Endothelial cell (in vitro differentiated cells): ENCODE data around the gene IQGAP2. TPM values are rescaled to one million over a fixed set of nuclear protein-coding genes. Genes with fewer than 3 reads are reported as not detected.

Experiments
- DNase-seq: peaks from one replicate; pipeline ENCODE4 v3.0.0; 2021; ENCODE audit warnings: low spot score
- H3K27ac Mint-ChIP-seq: one replicate; pipeline ENCODE4 v1.8.0; 2021; ENCODE audit warnings: mixed read lengths, inconsistent platforms; ENCODE audit not compliant: unreplicated experiment
- H3K27me3 Mint-ChIP-seq: one replicate; pipeline ENCODE4 v1.8.0; 2021; ENCODE audit warnings: mild to moderate bottlenecking, moderate library complexity, mixed read lengths, inconsistent platforms; ENCODE audit not compliant: unreplicated experiment
- H3K36me3 Mint-ChIP-seq: one replicate; pipeline ENCODE4 v1.8.0; 2021; ENCODE audit warnings: mild to moderate bottlenecking, low read depth, mixed read lengths, inconsistent platforms; ENCODE audit not compliant: unreplicated experiment
- H3K4me1 Mint-ChIP-seq: one replicate; pipeline ENCODE4 v1.8.0; 2021; ENCODE audit warnings: mild to moderate bottlenecking, mixed read lengths, inconsistent platforms; ENCODE audit not compliant: unreplicated experiment
- H3K4me3 Mint-ChIP-seq: one replicate; pipeline ENCODE4 v1.8.0; 2021; ENCODE audit warnings: mild to moderate bottlenecking, mixed read lengths, inconsistent platforms; ENCODE audit not compliant: unreplicated experiment
- H3K9me3 Mint-ChIP-seq: one replicate; pipeline ENCODE4 v1.8.0; 2021; ENCODE audit warnings: mixed read lengths, inconsistent platforms; ENCODE audit not compliant: unreplicated experiment
- CTCF ChIP-seq: fragments of 200-600 bp; sonication (generic); IDR thresholded peaks from one replicate; pipeline ENCODE4 v1.5.0; 2021; ENCODE audit warnings: antibody characterized with exemption; ENCODE audit not compliant: unreplicated experiment
- total RNA-seq: library from RNA; stranded (reverse); fragmentation: NEBNext Ultra II Directional; extraction: Animal tissue kit (Norgen Biotek cat#: 25700); gene quantifications from one replicate; pipeline ENCODE4 v1.2.1, GENCODE V29; 2021; ENCODE audit not compliant: unreplicated experiment

The IQGAP2 gene
- total RNA-seq, 1 donor from 2014 or later = 43.4 TPM

- H3K27me3 Mint-ChIP-seq = no peaks in the 10 kb centered on the region
- DNase-seq = no peak
- TF ChIP-seq CTCF = no peak
- no peaks in the 10 kb centered on the region for H3K36me3 Mint-ChIP-seq
- no peak overlapping the region for H3K4me3 Mint-ChIP-seq
- no peak overlapping the region for H3K27ac Mint-ChIP-seq
- H3K4me1 Mint-ChIP-seq = peaks cover 9% of the 10 kb centered on the region
- no peaks in the 10 kb centered on the region for H3K9me3 Mint-ChIP-seq
These were observed 65.7 kb downstream of the IQGAP2 start for GRCh38 chr5:76468635-76469425.

- no peaks in the 10 kb centered on the region for H3K27me3 Mint-ChIP-seq
These were observed 66.7 kb downstream of the IQGAP2 start for GRCh38 chr5:76469656-76470290.

GRCh38 chr5:76470976-76471375, 67.9 kb downstream of the IQGAP2 start:
- no peak for TF ChIP-seq CTCF
- no peaks in the 10 kb centered on the region for H3K9me3 Mint-ChIP-seq
- H3K4me3 Mint-ChIP-seq = no peak overlapping the region
- H3K36me3 Mint-ChIP-seq = no peaks in the 10 kb centered on the region
- H3K4me1 Mint-ChIP-seq = peaks cover 16% of the 10 kb centered on the region
- H3K27me3 Mint-ChIP-seq = no peaks in the 10 kb centered on the region
- H3K27ac Mint-ChIP-seq = no peak overlapping the region
- no peak for DNase-seq

More at GRCh38 chr5:76469656-76470290, 66.7 kb downstream of the IQGAP2 start:
- no peak overlapping the region for H3K4me3 Mint-ChIP-seq
- TF ChIP-seq CTCF = no peak
- peaks cover 11% of the 10 kb centered on the region for H3K4me1 Mint-ChIP-seq
- H3K36me3 Mint-ChIP-seq = no peaks in the 10 kb centered on the region
- H3K9me3 Mint-ChIP-seq = no peaks in the 10 kb centered on the region
- no peak overlapping the region for H3K27ac Mint-ChIP-seq
- no peak for DNase-seq

GRCh38 chr5:76471406-76471805, 68.3 kb downstream of the IQGAP2 start:
- no peak overlapping the region for H3K4me3 Mint-ChIP-seq
- no peak overlapping the region for H3K27ac Mint-ChIP-seq
- no peaks in the 10 kb centered on the region for H3K9me3 Mint-ChIP-seq
- TF ChIP-seq CTCF = no peak
- H3K36me3 Mint-ChIP-seq = no peaks in the 10 kb centered on the region
- no peaks in the 10 kb centered on the region for H3K27me3 Mint-ChIP-seq
- peaks cover 19% of the 10 kb centered on the region for H3K4me1 Mint-ChIP-seq
- no peak for DNase-seq

GRCh38 chr5:76471987-76472334, 68.9 kb downstream of the IQGAP2 start:
- Mint-ChIP-seq H3K4me1 (peaks cover 19% of the 10 kb centered on the region), H3K27ac (no peak overlapping the region), H3K36me3 (no peaks in the 10 kb centered on the region), H3K4me3 (no peak overlapping the region), H3K9me3 (no peaks in the 10 kb centered on the region), H3K27me3 (no peaks in the 10 kb centered on the region)
- DNase-seq = no peak
- TF ChIP-seq CTCF = no peak
